HepG2 (cell line): ENCODE measurements around the gene TSN. TPM values are rescaled to one million over a fixed set of nuclear protein-coding genes. Genes with fewer than 3 reads are reported as not detected.

ENCODE experiments used
- AKAP8 ChIP-seq: sonication (generic); formaldehyde crosslinking; IDR thresholded peaks from 2 replicates; pipeline ENCODE4 v1.5.1; 2020; ENCODE audit warnings: mild to moderate bottlenecking, missing genetic modification reagents
- ARNT2 ChIP-seq: sonication (generic); formaldehyde crosslinking; IDR thresholded peaks from 2 replicates; pipeline ENCODE4 v1.8.0; 2022; ENCODE audit warnings: mild to moderate bottlenecking, low read depth, missing genetic modification reagents, moderate library complexity
- GABPB1 ChIP-seq: IDR thresholded peaks from 2 replicates; pipeline ENCODE4 v1.6.1; 2016; ENCODE audit warnings: mild to moderate bottlenecking, missing genetic modification reagents, moderate library complexity, missing compliant biosample characterization
- HNRNPLL ChIP-seq: fragments of 200-400 bp; formaldehyde crosslinking; IDR thresholded peaks from 2 replicates; pipeline ENCODE4 v1.6.1; 2017; ENCODE audit warnings: mild to moderate bottlenecking, low read depth, low read length; ENCODE audit not compliant: poor library complexity, severe bottlenecking
- JUNB ChIP-seq: sonication (generic); formaldehyde crosslinking; IDR thresholded peaks from 2 replicates; pipeline ENCODE4 v1.8.0; 2022; ENCODE audit warnings: missing genetic modification reagents, mild to moderate bottlenecking, borderline replicate concordance
- KDM5A ChIP-seq: fragments of 200-600 bp; sonication (generic); IDR thresholded peaks from 2 replicates; pipeline ENCODE4 v1.7.0; 2018; ENCODE audit warnings: antibody characterized with exemption, mild to moderate bottlenecking, low read length, borderline replicate concordance
- MAF1 ChIP-seq: sonication (generic); formaldehyde crosslinking; IDR thresholded peaks from 2 replicates; pipeline ENCODE4 v1.5.0; 2020; ENCODE audit warnings: missing genetic modification reagents, borderline replicate concordance
- MTF2 ChIP-seq: sonication (generic); formaldehyde crosslinking; IDR thresholded peaks from 2 replicates; pipeline ENCODE4 v1.5.0; 2020; ENCODE audit warnings: missing genetic modification reagents, borderline replicate concordance
- STAG1 ChIP-seq: sonication (generic); formaldehyde crosslinking; IDR thresholded peaks from 2 replicates; pipeline ENCODE4 v1.4.0; 2020; ENCODE audit warnings: missing genetic modification reagents
- ZFAT ChIP-seq: sonication (generic); formaldehyde crosslinking; conservative IDR thresholded peaks from 2 replicates; pipeline ENCODE4 v1.8.1; 2023; ENCODE audit warnings: missing genetic modification reagents, inconsistent platforms
- ZNF253 ChIP-seq: sonication (generic); formaldehyde crosslinking; IDR thresholded peaks from 2 replicates; pipeline ENCODE4 v1.8.0; 2022; ENCODE audit warnings: mild to moderate bottlenecking, missing genetic modification reagents, borderline replicate concordance
- ZNF615 ChIP-seq: sonication (generic); formaldehyde crosslinking; IDR thresholded peaks from 2 replicates; pipeline ENCODE4 v1.5.0; 2020; ENCODE audit warnings: mild to moderate bottlenecking, missing genetic modification reagents, borderline replicate concordance
- polyA plus RNA-seq, 8 experiments: library from polyadenylated mRNA; depleted of rRNA in 3 of 8; stranded (reverse) in 7 of 8; unstranded in 1 of 8; fragments of >200 nt; fragmentation: Illumina TruSeq in 4 of 8; extraction: Trizol in 4 of 8; gene quantifications; 2 replicates each; pipeline versions ENCODE4 v1.2.1 to v1.2.3, GENCODE V29; 2011 to 2016; ENCODE audit warnings: low read depth in 4 of 8, missing spikeins in 1 of 8, mixed read lengths in 1 of 8; ENCODE audit not compliant: insufficient read depth in 1 of 8
- total RNA-seq, 5 experiments: library from RNA; depleted of rRNA; stranded (reverse); fragments of >200 nt; fragmentation: Illumina TruSeq; extraction: Trizol; gene quantifications; 2 replicates each; pipeline ENCODE4 v1.2.3, GENCODE V29; 2016; ENCODE audit warnings: low read depth in 1 of 5
- TF ChIP-seq, protein P1 (sequence below): sonication (generic); formaldehyde crosslinking; IDR thresholded peaks from 2 replicates; pipeline ENCODE4 v1.8.1; 2023; ENCODE audit warnings: missing genetic modification reagents, mild to moderate bottlenecking, borderline replicate concordance
- TF ChIP-seq, protein P2 (sequence below): sonication (generic); formaldehyde crosslinking; IDR thresholded peaks from 2 replicates; pipeline ENCODE4 v1.5.0; 2020; ENCODE audit warnings: mild to moderate bottlenecking, missing genetic modification reagents, moderate library complexity
- TF ChIP-seq, protein P3 (sequence below): sonication (generic); formaldehyde crosslinking; IDR thresholded peaks from 2 replicates; pipeline ENCODE4 v1.5.1; 2020; ENCODE audit warnings: missing genetic modification reagents, mild to moderate bottlenecking, borderline replicate concordance
- TF ChIP-seq, protein P4 (sequence below): sonication (generic); formaldehyde crosslinking; IDR thresholded peaks from 2 replicates; pipeline ENCODE4 v1.4.0; 2020; ENCODE audit warnings: missing genetic modification reagents
- TF ChIP-seq, protein P5 (sequence below): sonication (generic); formaldehyde crosslinking; IDR thresholded peaks from 2 replicates; pipeline ENCODE4 v1.9.0; 2022; ENCODE audit warnings: missing genetic modification reagents, mild to moderate bottlenecking, borderline replicate concordance

Gene TSN
- total and polyA plus RNA-seq, 2 of the 13 experiments (the other 11 are each of a cell fraction or from before 2014, with no cell fraction given) = 56.4 to 115 TPM

DNA sequence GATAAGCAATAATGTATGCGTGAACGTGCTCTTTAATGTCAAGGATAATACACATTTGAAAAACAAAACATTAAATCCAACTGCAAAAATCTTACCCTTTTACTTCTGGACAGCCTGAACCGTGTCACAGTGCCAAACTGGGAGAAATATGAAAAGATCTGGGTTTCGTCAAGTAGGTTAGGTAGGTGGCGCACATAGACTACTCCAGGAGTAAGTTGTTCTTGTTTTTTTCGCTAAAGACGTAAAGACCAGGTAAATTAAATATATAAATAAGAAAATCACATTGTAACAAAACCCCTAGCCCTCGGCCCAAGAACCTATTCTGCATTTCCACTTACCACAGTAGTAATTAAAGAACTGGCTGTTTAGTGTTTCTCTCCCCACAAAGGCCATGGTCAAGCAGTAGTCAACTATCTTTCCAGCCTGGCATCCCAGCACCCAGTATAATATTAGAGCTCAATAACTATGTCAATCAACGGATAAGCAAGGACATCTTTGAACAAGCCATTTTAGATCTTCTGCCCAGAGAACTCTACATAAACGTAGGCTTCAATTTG lies 19.9 kb upstream of the TSN start (continued):
- TF ChIP-seq AKAP8 = no peak
- no peak for TF ChIP-seq JUNB
- TF ChIP-seq MAF1 (CRISPR knock-in tag) = no peak
- TF ChIP-seq, protein P1, sequence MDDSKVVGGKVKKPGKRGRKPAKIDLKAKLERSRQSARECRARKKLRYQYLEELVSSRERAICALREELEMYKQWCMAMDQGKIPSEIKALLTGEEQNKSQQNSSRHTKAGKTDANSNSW (CRISPR knock-in tag) = no peak
- TF ChIP-seq KDM5A = no peak
- TF ChIP-seq ARNT2 (CRISPR knock-in tag) = no peak
- TF ChIP-seq GABPB1 = no peak
- TF ChIP-seq, protein P2, sequence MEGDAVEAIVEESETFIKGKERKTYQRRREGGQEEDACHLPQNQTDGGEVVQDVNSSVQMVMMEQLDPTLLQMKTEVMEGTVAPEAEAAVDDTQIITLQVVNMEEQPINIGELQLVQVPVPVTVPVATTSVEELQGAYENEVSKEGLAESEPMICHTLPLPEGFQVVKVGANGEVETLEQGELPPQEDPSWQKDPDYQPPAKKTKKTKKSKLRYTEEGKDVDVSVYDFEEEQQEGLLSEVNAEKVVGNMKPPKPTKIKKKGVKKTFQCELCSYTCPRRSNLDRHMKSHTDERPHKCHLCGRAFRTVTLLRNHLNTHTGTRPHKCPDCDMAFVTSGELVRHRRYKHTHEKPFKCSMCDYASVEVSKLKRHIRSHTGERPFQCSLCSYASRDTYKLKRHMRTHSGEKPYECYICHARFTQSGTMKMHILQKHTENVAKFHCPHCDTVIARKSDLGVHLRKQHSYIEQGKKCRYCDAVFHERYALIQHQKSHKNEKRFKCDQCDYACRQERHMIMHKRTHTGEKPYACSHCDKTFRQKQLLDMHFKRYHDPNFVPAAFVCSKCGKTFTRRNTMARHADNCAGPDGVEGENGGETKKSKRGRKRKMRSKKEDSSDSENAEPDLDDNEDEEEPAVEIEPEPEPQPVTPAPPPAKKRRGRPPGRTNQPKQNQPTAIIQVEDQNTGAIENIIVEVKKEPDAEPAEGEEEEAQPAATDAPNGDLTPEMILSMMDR (CRISPR knock-in tag) = peak; percentile 47
- TF ChIP-seq, protein P3, sequence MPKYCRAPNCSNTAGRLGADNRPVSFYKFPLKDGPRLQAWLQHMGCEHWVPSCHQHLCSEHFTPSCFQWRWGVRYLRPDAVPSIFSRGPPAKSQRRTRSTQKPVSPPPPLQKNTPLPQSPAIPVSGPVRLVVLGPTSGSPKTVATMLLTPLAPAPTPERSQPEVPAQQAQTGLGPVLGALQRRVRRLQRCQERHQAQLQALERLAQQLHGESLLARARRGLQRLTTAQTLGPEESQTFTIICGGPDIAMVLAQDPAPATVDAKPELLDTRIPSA (CRISPR knock-in tag) = no peak
- peak; percentile 78 for TF ChIP-seq HNRNPLL
- TF ChIP-seq ZNF615 = no peak
- TF ChIP-seq ZNF253 = no peak
- TF ChIP-seq STAG1 (CRISPR knock-in tag) = peak; percentile 55
- TF ChIP-seq, protein P4, sequence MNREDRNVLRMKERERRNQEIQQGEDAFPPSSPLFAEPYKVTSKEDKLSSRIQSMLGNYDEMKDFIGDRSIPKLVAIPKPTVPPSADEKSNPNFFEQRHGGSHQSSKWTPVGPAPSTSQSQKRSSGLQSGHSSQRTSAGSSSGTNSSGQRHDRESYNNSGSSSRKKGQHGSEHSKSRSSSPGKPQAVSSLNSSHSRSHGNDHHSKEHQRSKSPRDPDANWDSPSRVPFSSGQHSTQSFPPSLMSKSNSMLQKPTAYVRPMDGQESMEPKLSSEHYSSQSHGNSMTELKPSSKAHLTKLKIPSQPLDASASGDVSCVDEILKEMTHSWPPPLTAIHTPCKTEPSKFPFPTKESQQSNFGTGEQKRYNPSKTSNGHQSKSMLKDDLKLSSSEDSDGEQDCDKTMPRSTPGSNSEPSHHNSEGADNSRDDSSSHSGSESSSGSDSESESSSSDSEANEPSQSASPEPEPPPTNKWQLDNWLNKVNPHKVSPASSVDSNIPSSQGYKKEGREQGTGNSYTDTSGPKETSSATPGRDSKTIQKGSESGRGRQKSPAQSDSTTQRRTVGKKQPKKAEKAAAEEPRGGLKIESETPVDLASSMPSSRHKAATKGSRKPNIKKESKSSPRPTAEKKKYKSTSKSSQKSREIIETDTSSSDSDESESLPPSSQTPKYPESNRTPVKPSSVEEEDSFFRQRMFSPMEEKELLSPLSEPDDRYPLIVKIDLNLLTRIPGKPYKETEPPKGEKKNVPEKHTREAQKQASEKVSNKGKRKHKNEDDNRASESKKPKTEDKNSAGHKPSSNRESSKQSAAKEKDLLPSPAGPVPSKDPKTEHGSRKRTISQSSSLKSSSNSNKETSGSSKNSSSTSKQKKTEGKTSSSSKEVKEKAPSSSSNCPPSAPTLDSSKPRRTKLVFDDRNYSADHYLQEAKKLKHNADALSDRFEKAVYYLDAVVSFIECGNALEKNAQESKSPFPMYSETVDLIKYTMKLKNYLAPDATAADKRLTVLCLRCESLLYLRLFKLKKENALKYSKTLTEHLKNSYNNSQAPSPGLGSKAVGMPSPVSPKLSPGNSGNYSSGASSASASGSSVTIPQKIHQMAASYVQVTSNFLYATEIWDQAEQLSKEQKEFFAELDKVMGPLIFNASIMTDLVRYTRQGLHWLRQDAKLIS = no peak
- no peak for TF ChIP-seq ZFAT
- TF ChIP-seq, protein P5, sequence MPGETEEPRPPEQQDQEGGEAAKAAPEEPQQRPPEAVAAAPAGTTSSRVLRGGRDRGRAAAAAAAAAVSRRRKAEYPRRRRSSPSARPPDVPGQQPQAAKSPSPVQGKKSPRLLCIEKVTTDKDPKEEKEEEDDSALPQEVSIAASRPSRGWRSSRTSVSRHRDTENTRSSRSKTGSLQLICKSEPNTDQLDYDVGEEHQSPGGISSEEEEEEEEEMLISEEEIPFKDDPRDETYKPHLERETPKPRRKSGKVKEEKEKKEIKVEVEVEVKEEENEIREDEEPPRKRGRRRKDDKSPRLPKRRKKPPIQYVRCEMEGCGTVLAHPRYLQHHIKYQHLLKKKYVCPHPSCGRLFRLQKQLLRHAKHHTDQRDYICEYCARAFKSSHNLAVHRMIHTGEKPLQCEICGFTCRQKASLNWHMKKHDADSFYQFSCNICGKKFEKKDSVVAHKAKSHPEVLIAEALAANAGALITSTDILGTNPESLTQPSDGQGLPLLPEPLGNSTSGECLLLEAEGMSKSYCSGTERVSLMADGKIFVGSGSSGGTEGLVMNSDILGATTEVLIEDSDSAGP (CRISPR knock-in tag) = no peak
- TF ChIP-seq MTF2 = no peak
